Vagina (tissue), 2 donors: ENCODE data around the gene TADA2B.

Source experiments
- POLR2A ChIP-seq, 2 donors: fragments of 450-650 bp; IDR thresholded peaks; one replicate each; pipeline ENCODE4 v1.6.1; 2017; ENCODE audit warnings: antibody characterized with exemption in 2 of 2, mild to moderate bottlenecking in 2 of 2, moderate library complexity in 2 of 2
- POLR2AphosphoS5 ChIP-seq, 2 donors: sonication (generic); formaldehyde crosslinking; IDR thresholded peaks; one replicate each; pipeline ENCODE4 v1.9.0; 2017; ENCODE audit warnings: antibody characterized with exemption in 2 of 2, mild to moderate bottlenecking in 2 of 2, low read depth in 1 of 2; ENCODE audit not compliant: insufficient read depth in 1 of 2
- TF ChIP-seq, protein P1 (sequence below), 3 experiments: fragments of 450-650 bp in 2 of 3; fragments of 200-600 bp in 1 of 3; sonication (generic) in 1 of 3; IDR thresholded peaks; one replicate each; pipeline ENCODE4 v1.5.1; 2017 to 2019; ENCODE audit warnings: antibody characterized with exemption in 3 of 3, mild to moderate bottlenecking in 2 of 3, moderate library complexity in 2 of 3

- TF ChIP-seq POLR2A (IDR thresholded peaks at IDR 0.05) (no peak), POLR2AphosphoS5 (IDR thresholded peaks at IDR 0.05; ENCODE audit: insufficient read depth in 1 of 2, low read depth in 1 of 2) (no peak)
- TF ChIP-seq, protein P1, sequence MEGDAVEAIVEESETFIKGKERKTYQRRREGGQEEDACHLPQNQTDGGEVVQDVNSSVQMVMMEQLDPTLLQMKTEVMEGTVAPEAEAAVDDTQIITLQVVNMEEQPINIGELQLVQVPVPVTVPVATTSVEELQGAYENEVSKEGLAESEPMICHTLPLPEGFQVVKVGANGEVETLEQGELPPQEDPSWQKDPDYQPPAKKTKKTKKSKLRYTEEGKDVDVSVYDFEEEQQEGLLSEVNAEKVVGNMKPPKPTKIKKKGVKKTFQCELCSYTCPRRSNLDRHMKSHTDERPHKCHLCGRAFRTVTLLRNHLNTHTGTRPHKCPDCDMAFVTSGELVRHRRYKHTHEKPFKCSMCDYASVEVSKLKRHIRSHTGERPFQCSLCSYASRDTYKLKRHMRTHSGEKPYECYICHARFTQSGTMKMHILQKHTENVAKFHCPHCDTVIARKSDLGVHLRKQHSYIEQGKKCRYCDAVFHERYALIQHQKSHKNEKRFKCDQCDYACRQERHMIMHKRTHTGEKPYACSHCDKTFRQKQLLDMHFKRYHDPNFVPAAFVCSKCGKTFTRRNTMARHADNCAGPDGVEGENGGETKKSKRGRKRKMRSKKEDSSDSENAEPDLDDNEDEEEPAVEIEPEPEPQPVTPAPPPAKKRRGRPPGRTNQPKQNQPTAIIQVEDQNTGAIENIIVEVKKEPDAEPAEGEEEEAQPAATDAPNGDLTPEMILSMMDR (IDR thresholded peaks at IDR 0.05): no peak
These were observed 3.1 kb downstream of the TADA2B start for GRCh38 chr4:7045961-7046921.
